Gastrocnemius medialis (tissue), 4 donors: ENCODE data around the gene TCP1.

ENCODE experiments used
- CTCF ChIP-seq, 5 experiments: fragments of 450-650 bp in 3 of 5; fragments of 200-600 bp in 2 of 5; sonication (generic) in 2 of 5; IDR thresholded peaks in 4 of 5; conservative IDR thresholded peaks in 1 of 5; 1 replicate in 4 of 5; 2 replicates in 1 of 5; pipeline ENCODE4 v1.5.1; 2016 to 2019; ENCODE audit warnings: antibody characterized with exemption in 5 of 5, mild to moderate bottlenecking in 3 of 5, moderate library complexity in 3 of 5
- POLR2A ChIP-seq, 2 donors: fragments of 450-650 bp; IDR thresholded peaks; one replicate each; pipeline ENCODE4 v1.6.1; 2017; ENCODE audit warnings: antibody characterized with exemption in 2 of 2, mild to moderate bottlenecking in 2 of 2, moderate library complexity in 2 of 2

GRCh38 chr6:159828074-159828473 lies 38.7 kb upstream of the TCP1 start:
- no peak for TF ChIP-seq CTCF (IDR thresholded peaks at IDR 0.05 in 4 of 5, conservative IDR thresholded peaks at IDR 0.05 in 1 of 5)
- no peak for TF ChIP-seq POLR2A (IDR thresholded peaks at IDR 0.05)
